Ascending aorta (tissue), 2 donors: ENCODE data around the gene SPON1. TPM values are rescaled to one million over a fixed set of nuclear protein-coding genes. Genes with fewer than 3 reads are reported as not detected.
A peak's percentile ranks its signal among the peaks of the same experiment; 100 is the strongest.
"Not testable (repeated sequence)": the region's sequence is repeated elsewhere in the genome, so short reads cannot be mapped to it uniquely, and the experiment has no call there.

Experiments used
- DNase-seq, 2 donors: peaks; one replicate each; pipeline ENCODE4 v3.0.0-alpha.2; 2019; ENCODE audit warnings: low spot score in 2 of 2
- H3K27ac ChIP-seq, 2 donors: fragments of 200-600 bp; sonication (generic); one replicate each; pipeline ENCODE4 v1.5.1; 2016 to 2017; ENCODE audit warnings: mild to moderate bottlenecking in 1 of 2
- H3K27me3 ChIP-seq: fragments of 200-600 bp; sonication (generic); one replicate; pipeline ENCODE4 v1.5.1; 2017
- H3K36me3 ChIP-seq, 2 donors: fragments of 200-600 bp; sonication (generic); one replicate each; pipeline ENCODE4 v1.5.1; 2016
- H3K4me1 ChIP-seq, 2 donors: fragments of 200-600 bp; sonication (generic); one replicate each; pipeline ENCODE4 v1.5.1; 2016 to 2017; ENCODE audit warnings: mild to moderate bottlenecking in 1 of 2
- H3K4me3 ChIP-seq, 2 donors: fragments of 200-600 bp; sonication (generic); one replicate each; pipeline ENCODE4 v1.5.1; 2016 to 2017; ENCODE audit warnings: mild to moderate bottlenecking in 1 of 2
- H3K9me3 ChIP-seq, 2 donors: fragments of 200-600 bp; sonication (generic); one replicate each; pipeline ENCODE4 v1.5.1; 2016
- intact Hi-C: fragments of 100-400 bp; cut with DNase I; formaldehyde crosslinking; loops from one replicate; pipeline ENCODE4 v1.15.1; 2023
- total RNA-seq: library from RNA; depleted of rRNA; stranded (reverse); fragments of >200 nt; gene quantifications from one replicate; pipeline ENCODE4 v1.1.0, GENCODE V29; 2016
- TF ChIP-seq, protein P1 (sequence below), 3 experiments: fragments of 200-600 bp in 2 of 3; fragments of 450-650 bp in 1 of 3; sonication (generic) in 2 of 3; IDR thresholded peaks; one replicate each; pipeline ENCODE4 v1.5.1; 2016 to 2019; ENCODE audit warnings: antibody characterized with exemption in 3 of 3, mild to moderate bottlenecking in 1 of 3, moderate library complexity in 1 of 3

The SPON1 gene
- total RNA-seq, 1 donor from 2014 or later = 37.8 TPM

DNA sequence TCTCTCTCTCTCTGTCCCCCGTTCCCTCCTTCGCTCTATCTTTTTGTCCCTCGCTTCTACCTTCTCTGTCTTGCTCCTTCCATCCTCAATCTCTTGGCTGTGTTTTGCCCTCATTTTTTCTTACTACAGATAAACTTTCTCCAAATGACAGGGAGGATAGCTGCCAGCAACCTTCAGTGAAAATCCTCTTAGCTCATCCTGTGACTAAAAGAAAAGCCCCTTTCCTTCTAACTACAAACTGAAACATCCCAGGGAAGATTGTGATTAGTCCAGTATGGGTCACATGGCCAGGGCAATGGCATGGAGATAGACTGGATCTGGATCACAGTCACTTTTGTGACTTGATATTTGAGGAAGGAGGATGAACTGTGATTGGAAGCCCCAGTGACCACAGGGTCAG is 10.4 kb downstream of the SPON1 start:
- Histone ChIP-seq H3K4me3 (no peak overlapping the region), H3K4me1 (peaks cover 0 to 10% of the 10 kb centered on the region in 2 donors), H3K9me3 (no peaks in the 10 kb centered on the region), H3K27ac (peak overlapping the region; percentile 52 to 60), H3K27me3 (no peaks in the 10 kb centered on the region), H3K36me3 (no peaks in the 10 kb centered on the region)
- DNase-seq = no peak
- TF ChIP-seq, protein P1, sequence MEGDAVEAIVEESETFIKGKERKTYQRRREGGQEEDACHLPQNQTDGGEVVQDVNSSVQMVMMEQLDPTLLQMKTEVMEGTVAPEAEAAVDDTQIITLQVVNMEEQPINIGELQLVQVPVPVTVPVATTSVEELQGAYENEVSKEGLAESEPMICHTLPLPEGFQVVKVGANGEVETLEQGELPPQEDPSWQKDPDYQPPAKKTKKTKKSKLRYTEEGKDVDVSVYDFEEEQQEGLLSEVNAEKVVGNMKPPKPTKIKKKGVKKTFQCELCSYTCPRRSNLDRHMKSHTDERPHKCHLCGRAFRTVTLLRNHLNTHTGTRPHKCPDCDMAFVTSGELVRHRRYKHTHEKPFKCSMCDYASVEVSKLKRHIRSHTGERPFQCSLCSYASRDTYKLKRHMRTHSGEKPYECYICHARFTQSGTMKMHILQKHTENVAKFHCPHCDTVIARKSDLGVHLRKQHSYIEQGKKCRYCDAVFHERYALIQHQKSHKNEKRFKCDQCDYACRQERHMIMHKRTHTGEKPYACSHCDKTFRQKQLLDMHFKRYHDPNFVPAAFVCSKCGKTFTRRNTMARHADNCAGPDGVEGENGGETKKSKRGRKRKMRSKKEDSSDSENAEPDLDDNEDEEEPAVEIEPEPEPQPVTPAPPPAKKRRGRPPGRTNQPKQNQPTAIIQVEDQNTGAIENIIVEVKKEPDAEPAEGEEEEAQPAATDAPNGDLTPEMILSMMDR (IDR thresholded peaks at IDR 0.05) = no peak
- intact Hi-C loops = no loop called here

DNA sequence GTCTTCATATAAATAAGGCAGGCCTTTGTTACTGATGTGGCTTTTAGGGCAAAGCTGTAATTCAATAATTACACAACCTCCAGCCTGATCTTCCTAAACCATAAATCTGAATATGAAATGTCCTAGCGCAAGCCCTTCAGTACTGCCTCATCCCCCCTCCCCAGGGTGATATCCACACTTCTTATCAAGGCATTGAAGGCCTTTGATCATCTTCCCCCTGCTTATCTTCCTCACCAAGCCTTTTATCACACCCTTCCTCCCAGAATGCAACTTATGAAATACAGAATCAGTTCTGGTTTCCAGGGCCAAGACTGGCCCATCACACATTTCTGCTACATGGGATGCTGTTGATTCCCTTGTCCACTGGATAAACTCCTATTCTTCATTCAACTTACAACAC is 12.1 kb downstream of the SPON1 start:
- Histone ChIP-seq H3K27me3 (no peaks in the 10 kb centered on the region), H3K4me1 (peaks cover 0 to 10% of the 10 kb centered on the region in 2 donors), H3K4me3 (no peak overlapping the region), H3K27ac (no peak overlapping the region), H3K9me3 (no peaks in the 10 kb centered on the region), H3K36me3 (no peaks in the 10 kb centered on the region)
- intact Hi-C loops = no loop called here
- TF ChIP-seq, protein P1 (IDR thresholded peaks at IDR 0.05) = no peak
- DNase-seq = no peak

DNA sequence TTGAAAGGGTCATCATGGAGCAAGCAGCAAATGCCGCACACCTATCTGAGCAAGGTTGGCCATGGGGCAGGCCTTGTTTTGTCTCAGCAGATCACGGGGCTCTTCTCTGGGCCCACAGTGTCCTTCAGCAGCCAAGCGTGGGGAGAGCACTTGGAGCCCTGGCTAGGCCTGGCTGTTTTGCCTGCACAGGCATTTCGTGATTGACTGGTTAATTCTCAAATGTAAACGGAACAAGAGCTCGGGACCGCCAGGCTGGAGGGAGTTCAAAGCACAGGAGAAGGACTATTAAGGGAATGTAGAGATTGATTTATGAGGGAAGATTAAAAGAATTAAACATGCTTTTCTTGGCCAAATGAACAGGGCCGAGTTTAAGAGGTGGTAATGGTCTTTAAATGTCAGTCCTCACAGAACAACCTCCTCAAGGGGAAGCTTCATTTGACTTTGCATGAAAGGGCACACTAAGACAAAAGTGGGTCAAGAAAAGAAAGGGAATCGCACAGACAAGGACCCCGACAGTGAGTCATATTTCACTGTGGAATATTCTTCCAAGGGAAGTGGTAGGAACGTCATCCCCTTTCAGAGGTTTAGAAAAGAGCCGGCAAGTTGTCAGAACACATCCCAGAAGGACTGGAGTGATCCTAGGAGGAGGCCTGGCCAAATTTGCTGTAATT is 20.7 kb downstream of the SPON1 start:
- H3K27ac ChIP-seq = peak overlapping the region; percentile 65 to 73
- no peak overlapping the region for H3K4me3 ChIP-seq
- TF ChIP-seq, protein P1 (IDR thresholded peaks at IDR 0.05) = no peak
- no peaks in the 10 kb centered on the region for H3K36me3 ChIP-seq
- no peak for DNase-seq
- peaks cover 3 to 15% of the 10 kb centered on the region in 2 donors for H3K4me1 ChIP-seq
- H3K9me3 ChIP-seq = no peaks in the 10 kb centered on the region
- no peaks in the 10 kb centered on the region for H3K27me3 ChIP-seq
- intact Hi-C loops = no loop called here

DNA sequence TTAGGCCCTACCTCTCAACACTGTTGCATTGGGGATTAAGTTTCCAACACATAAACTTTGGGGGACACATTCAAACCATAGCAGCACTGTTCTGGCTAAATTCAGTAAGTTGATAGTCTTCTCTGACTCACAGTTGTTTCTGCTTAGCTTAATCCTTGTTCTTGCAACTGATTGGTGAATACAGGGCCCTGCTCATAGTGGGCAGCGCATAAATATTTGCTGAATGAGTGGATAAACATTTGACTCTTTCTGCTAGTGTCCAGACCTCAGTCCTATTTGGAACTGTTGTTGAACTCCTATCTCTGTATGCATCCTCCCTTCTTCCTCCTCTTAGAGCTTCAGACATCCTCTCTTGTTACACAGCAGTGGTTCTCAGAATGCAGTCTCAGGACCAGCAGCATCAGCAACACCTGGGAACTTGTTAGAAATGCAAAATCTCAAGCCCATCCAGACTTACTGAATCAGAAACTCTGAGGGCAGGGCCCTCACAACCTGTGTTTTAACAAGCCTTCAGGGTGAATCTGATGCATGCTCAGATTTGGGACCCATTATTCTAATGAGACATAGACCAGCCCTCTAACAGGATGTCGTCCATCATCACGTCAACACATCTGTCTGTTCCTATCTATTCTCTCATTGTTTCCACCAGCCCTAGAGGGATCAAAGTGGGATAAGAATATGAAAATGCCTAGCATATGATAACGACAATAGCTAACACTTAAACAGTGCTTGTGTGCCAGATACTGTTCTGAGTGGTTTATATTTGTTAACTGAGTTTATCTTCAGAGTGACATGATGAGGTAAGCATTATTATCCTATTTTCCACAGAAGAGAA is 22.3 kb downstream of the SPON1 start:
- H3K27ac ChIP-seq = peak overlapping the region; percentile 65 to 73
- no peaks in the 10 kb centered on the region for H3K9me3 ChIP-seq
- intact Hi-C loops = no loop called here
- H3K4me3 ChIP-seq = no peak overlapping the region
- TF ChIP-seq, protein P1 (IDR thresholded peaks at IDR 0.05) = no peak
- no peaks in the 10 kb centered on the region for H3K27me3 ChIP-seq
- DNase-seq = no peak
- peaks cover 3 to 15% of the 10 kb centered on the region in 2 donors for H3K4me1 ChIP-seq
- H3K36me3 ChIP-seq = no peaks in the 10 kb centered on the region

DNA sequence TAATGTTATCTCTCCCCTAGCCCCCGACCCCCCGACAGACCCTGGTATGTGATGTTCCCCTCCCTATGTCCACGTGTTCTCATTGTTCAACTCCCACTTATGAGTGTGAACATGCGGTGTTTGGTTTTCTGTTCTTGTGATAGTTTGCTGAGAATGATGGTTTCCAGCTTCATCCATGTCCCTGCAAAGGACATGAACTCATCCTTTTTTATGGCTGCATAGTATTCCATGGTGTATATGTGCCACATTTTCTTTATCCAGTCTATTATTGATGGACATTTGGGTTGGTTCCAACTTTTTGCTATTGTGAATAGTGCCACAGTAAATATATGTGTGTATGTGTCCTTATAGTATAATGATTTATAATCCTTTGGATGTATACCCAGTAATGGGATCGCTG is 24.2 kb downstream of the SPON1 start:
- DNase-seq, H3K36me3 ChIP-seq, H3K27ac ChIP-seq, H3K9me3 ChIP-seq, H3K27me3 ChIP-seq, H3K4me3 ChIP-seq, intact Hi-C loops: not testable (repeated sequence)
- peaks cover 3 to 15% of the 10 kb centered on the region in 2 donors for H3K4me1 ChIP-seq

DNA sequence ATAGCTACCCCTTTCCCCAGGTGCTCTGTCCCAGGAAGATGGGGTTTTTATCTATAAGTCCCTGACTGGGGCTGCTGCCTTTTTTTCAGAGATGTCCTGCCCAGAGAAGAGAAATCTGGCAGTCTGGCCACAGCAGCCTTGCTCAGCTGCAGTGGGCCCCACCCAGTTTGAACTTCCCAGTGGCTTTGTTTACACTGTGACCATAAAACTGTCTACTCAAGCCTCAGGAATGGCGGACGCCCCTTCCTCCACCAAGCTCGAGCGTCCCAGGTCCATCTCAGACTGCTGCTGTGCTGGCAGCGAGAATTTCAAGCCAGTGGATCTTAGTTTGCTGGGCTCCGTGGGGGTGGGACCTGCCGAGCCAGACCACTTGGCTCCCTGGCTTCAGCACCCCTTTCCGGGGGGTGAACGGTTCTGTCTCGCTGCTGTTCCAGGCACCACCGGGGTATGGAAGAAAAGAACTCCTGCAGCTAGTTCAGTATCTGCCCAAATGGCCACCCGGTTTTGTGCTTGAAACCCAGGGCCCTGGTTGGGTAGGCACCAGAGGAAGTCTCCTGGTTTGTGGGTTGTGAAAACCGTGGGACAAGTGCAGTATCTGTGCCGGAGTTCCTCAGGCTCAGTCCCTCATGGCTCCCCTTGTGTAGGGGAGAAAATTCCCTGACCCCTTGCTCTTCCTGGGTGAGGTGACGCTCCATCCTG is 29.8 kb downstream of the SPON1 start:
- H3K27me3 ChIP-seq, H3K4me1 ChIP-seq, H3K36me3 ChIP-seq, H3K27ac ChIP-seq, intact Hi-C loops, H3K9me3 ChIP-seq, DNase-seq, H3K4me3 ChIP-seq: not testable (repeated sequence)
